DND-41 (cell line): ENCODE measurements around the gene PRKCE.

ENCODE experiments used
- ATAC-seq: fragments of 200-7000 bp; cut with Tn5 transposase; 3 replicates; pipeline ENCODE4 v1.9.1; 2021; ENCODE audit warnings: low read depth; ENCODE audit not compliant: insufficient read depth
- DNase-seq: peaks from one replicate; pipeline ENCODE4 v3.0.0-alpha.2; 2020
- H2AFZ ChIP-seq: 2 replicates; pipeline ENCODE4 v1.6.0; 2012; ENCODE audit warnings: low read depth, low read length
- H3K27ac ChIP-seq: 2 replicates; pipeline ENCODE4 v1.5.1; 2012; ENCODE audit warnings: low read length, inconsistent platforms
- H3K27me3 ChIP-seq: fragments of 200-600 bp; sonication (generic); 2 replicates; pipeline ENCODE4 v1.6.0; 2012; ENCODE audit warnings: low read length, mild to moderate bottlenecking, inconsistent platforms; ENCODE audit not compliant: insufficient read depth, poor library complexity
- H3K36me3 ChIP-seq: 2 replicates; pipeline ENCODE4 v1.5.1; 2012; ENCODE audit warnings: low read length, inconsistent platforms; ENCODE audit not compliant: insufficient read depth
- H3K4me1 ChIP-seq: 2 replicates; pipeline ENCODE4 v1.5.1; 2012; ENCODE audit warnings: mild to moderate bottlenecking, low read length; ENCODE audit not compliant: insufficient read depth
- H3K4me2 ChIP-seq: 2 replicates; pipeline ENCODE4 v1.6.0; 2012; ENCODE audit warnings: mild to moderate bottlenecking, moderate library complexity, low read length, inconsistent platforms; ENCODE audit not compliant: insufficient read depth
- H3K4me3 ChIP-seq, 2 experiments: fragments of 200-600 bp in 1 of 2; shearing (Covaris generic) in 1 of 2; 2 replicates each; pipeline ENCODE4 v1.5.1; 2012 to 2016; ENCODE audit warnings: inconsistent platforms in 2 of 2, low read length in 2 of 2, mild to moderate bottlenecking in 2 of 2, low read depth in 1 of 2, moderate library complexity in 1 of 2
- H3K79me2 ChIP-seq: 2 replicates; pipeline ENCODE4 v1.6.0; 2012; ENCODE audit warnings: low read length, inconsistent platforms; ENCODE audit not compliant: insufficient read depth
- H3K9ac ChIP-seq: 2 replicates; pipeline ENCODE4 v1.6.0; 2012; ENCODE audit warnings: low read depth, mild to moderate bottlenecking, inconsistent platforms, low read length, moderate library complexity
- H3K9me3 ChIP-seq: 2 replicates; pipeline ENCODE4 v1.5.1; 2012; ENCODE audit warnings: low read length, moderate library complexity, mild to moderate bottlenecking, inconsistent platforms; ENCODE audit not compliant: insufficient read depth, severe bottlenecking
- H4K20me1 ChIP-seq: 2 replicates; pipeline ENCODE4 v1.6.0; 2012; ENCODE audit warnings: low read length; ENCODE audit not compliant: insufficient read depth
- EZH2 ChIP-seq: IDR thresholded peaks from 3 replicates; pipeline ENCODE4 v1.6.1; 2012; ENCODE audit warnings: borderline replicate concordance, low read depth, mild to moderate bottlenecking, moderate library complexity, low read length, inconsistent platforms; ENCODE audit not compliant: severe bottlenecking
- TF ChIP-seq, protein P1 (sequence below): IDR thresholded peaks from 2 replicates; pipeline ENCODE4 v1.5.1; 2012; ENCODE audit warnings: borderline replicate concordance, low read length, moderate library complexity, mild to moderate bottlenecking; ENCODE audit not compliant: poor library complexity, severe bottlenecking; ENCODE audit errors: extremely low read depth

The PRKCE gene

DNA sequence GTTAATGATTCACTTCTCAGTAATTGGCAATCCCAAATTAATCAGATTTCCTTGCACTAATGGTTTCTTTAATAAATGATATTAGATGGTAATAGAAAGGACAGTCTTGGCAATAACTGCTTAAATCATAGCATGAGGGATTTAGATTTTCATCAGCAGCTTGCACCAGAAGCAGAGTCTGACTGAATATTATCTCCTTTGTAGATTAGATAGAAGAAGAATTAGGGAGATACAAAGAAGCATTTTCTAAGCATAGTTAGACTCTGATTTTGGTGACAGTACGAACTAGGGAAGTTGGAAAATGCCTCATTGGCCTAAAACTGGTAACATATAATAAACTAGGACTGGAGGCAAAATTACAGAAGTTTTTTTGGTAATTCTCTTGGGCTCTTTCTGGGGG lies 412.9 kb downstream of the PRKCE start:
- Histone ChIP-seq H3K9ac (no peak overlapping the region), H3K4me3 (no peak overlapping the region), H3K4me2 (no peak overlapping the region), H3K27me3 (no peaks in the 10 kb centered on the region), H4K20me1 (no peaks in the 10 kb centered on the region), H3K4me1 (0 out of 2 replicates have a peak, but pooled peaks cover 5% of the 10 kb centered on the region), H3K9me3 (no peaks in the 10 kb centered on the region), H2AFZ (no peak overlapping the region), H3K36me3 (no peaks in the 10 kb centered on the region), H3K27ac (no peak overlapping the region), H3K79me2 (no peaks in the 10 kb centered on the region)
- no peak for ATAC-seq
- TF ChIP-seq, protein P1, sequence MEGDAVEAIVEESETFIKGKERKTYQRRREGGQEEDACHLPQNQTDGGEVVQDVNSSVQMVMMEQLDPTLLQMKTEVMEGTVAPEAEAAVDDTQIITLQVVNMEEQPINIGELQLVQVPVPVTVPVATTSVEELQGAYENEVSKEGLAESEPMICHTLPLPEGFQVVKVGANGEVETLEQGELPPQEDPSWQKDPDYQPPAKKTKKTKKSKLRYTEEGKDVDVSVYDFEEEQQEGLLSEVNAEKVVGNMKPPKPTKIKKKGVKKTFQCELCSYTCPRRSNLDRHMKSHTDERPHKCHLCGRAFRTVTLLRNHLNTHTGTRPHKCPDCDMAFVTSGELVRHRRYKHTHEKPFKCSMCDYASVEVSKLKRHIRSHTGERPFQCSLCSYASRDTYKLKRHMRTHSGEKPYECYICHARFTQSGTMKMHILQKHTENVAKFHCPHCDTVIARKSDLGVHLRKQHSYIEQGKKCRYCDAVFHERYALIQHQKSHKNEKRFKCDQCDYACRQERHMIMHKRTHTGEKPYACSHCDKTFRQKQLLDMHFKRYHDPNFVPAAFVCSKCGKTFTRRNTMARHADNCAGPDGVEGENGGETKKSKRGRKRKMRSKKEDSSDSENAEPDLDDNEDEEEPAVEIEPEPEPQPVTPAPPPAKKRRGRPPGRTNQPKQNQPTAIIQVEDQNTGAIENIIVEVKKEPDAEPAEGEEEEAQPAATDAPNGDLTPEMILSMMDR: no peak
- TF ChIP-seq EZH2: no peak
- no peak for DNase-seq

DNA sequence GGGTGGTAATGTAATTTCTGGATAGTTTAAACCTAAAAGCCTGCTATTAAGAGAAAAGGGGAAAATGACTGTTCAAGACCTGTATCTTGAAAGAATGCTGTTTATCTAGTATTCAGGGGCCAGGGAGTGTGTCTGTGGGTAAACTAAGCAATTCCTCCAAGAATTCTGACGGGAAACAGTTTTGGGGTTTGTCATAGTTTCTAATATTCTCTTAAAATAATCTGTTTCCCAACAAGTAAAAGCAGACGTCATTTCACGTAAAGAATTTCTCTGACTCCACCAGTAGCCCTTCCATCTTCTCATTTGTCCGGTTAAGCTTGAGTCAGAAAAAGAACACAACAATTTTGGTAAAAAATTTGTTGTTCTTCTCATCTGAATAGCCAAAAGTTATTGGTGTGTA lies 413.7 kb downstream of the PRKCE start:
- Histone ChIP-seq H2AFZ (no peak overlapping the region), H3K9ac (no peak overlapping the region), H3K9me3 (no peaks in the 10 kb centered on the region), H3K4me3 (no peak overlapping the region), H4K20me1 (no peaks in the 10 kb centered on the region), H3K4me1 (0 out of 2 replicates have a peak, but pooled peaks cover 5% of the 10 kb centered on the region), H3K27ac (no peak overlapping the region), H3K36me3 (no peaks in the 10 kb centered on the region), H3K4me2 (no peak overlapping the region), H3K79me2 (no peaks in the 10 kb centered on the region), H3K27me3 (no peaks in the 10 kb centered on the region)
- ATAC-seq (no peak), DNase-seq (no peak)
- TF ChIP-seq, protein P1: no peak
- no peak for TF ChIP-seq EZH2

DNA sequence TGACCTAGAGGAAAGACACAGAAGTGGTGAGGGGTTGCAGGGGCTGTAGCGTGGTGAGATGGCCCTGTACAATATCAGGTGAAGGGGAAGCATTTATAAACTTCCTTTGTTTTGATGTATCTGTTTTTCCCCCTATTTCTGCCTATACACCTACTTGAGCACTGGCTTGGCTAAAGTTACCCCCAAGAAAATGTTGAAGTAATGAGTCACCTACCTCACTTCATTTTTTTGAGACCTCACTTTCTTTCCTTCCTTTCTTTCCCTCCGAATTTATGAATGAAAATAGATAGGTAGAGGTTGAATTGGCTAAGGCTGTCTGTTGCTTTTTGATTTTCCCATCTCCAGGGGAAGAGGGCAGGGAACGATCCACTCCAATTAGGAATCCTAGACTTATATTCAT lies 414.6 kb downstream of the PRKCE start:
- Histone ChIP-seq H3K27ac (no peak overlapping the region), H3K27me3 (no peaks in the 10 kb centered on the region), H3K36me3 (no peaks in the 10 kb centered on the region), H3K4me3 (no peak overlapping the region), H3K9ac (no peak overlapping the region), H3K79me2 (no peaks in the 10 kb centered on the region), H3K4me2 (no peak overlapping the region), H3K9me3 (no peaks in the 10 kb centered on the region), H4K20me1 (no peaks in the 10 kb centered on the region), H3K4me1 (0 out of 2 replicates have a peak, but pooled peaks cover 5% of the 10 kb centered on the region), H2AFZ (no peak overlapping the region)
- ATAC-seq: no peak
- no peak for DNase-seq
- TF ChIP-seq, protein P1: no peak
- TF ChIP-seq EZH2: no peak

DNA sequence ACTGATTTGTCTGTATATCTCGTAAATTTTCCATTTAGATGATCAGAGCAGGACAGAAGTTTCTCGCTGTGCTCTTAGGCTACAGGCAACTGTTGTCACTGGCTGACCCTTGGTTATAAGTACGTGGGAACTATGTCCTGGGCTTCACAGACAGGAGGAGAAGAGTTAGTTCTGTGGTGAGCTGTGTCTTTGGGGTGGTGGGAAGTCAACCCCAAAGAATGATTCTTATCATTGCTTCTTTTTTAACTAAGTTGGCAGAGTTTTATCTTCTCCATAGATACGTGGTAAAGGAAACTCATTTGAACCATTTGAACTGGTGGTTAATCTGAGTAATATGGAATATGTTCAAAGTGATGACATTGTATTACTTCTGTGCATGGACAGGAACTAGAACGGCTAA lies 415.1 kb downstream of the PRKCE start:
- Histone ChIP-seq H3K27ac (no peak overlapping the region; the same call in 1 of the 2 replicates), H3K4me2 (no peak overlapping the region), H2AFZ (no peak overlapping the region), H3K36me3 (no peaks in the 10 kb centered on the region), H3K9ac (no peak overlapping the region), H3K79me2 (no peaks in the 10 kb centered on the region), H3K9me3 (no peaks in the 10 kb centered on the region), H3K4me3 (no peak overlapping the region), H4K20me1 (no peaks in the 10 kb centered on the region), H3K27me3 (no peaks in the 10 kb centered on the region), H3K4me1 (0 out of 2 replicates have a peak, but pooled peaks cover 5% of the 10 kb centered on the region)
- no peak for TF ChIP-seq EZH2
- TF ChIP-seq, protein P1: no peak
- ATAC-seq: peak; percentile 65
- no peak for DNase-seq
